HepG2 (cell line): Measurements from ENCODE around the gene SLC16A3. TPM values are rescaled to one million over a fixed set of nuclear protein-coding genes. Genes with fewer than 3 reads are reported as not detected.
A peak's percentile ranks its signal among the peaks of the same experiment; 100 is the strongest.

Source experiments
- ATAC-seq: fragments of 200-7000 bp; cut with Tn5 transposase; 3 replicates; pipeline ENCODE4 v1.9.1; 2020; ENCODE audit warnings: mild to moderate bottlenecking, moderate library complexity
- BruUV-seq: library from RNA; stranded (reverse); fragments of 400-500 nt; replicated peaks from 2 replicates; lab custom pipeline; 2021; lab: Mats Ljungman, UMichigan
- CTCF ChIA-PET: fragments of 300-600 bp; formaldehyde crosslinking; extraction: SDS; loops from one replicate; lab custom pipeline; 2021; ENCODE audit warnings: low total read pairs, inconsistent platforms, low intra/inter-chr PET ratio; lab: Yijun Ruan, JAX
- POLR2A ChIA-PET: fragments of 350-600 bp; sonication (Branson Sonifier 250); formaldehyde crosslinking; loops from one replicate; lab custom pipeline; 2020; ENCODE audit warnings: antibody characterized with exemption, inconsistent platforms; lab: Yijun Ruan, JAX
- DNase-seq: peaks from one replicate; pipeline ENCODE4 v3.0.0-alpha.2; 2015; ENCODE audit warnings: low spot score
- FAIRE-seq: peaks from 3 replicates; lab custom pipeline; 2011; peaks lifted over from hg19 to GRCh38; lab: Jason Lieb, UNC
- H2AFZ ChIP-seq: one replicate; pipeline ENCODE4 v1.6.1; 2011; ENCODE audit warnings: low read length, inconsistent platforms
- H3K27ac ChIP-seq: fragments of 300-600 bp; 3 replicates; pipeline ENCODE4 v1.8.0; 2011; ENCODE audit warnings: mixed run types, mild to moderate bottlenecking, mixed read lengths, low read length, inconsistent platforms; ENCODE audit not compliant: insufficient read depth; ENCODE audit errors: extremely low read length
- H3K27me3 ChIP-seq, 2 experiments: fragments of 200-600 bp in 1 of 2; 2 replicates in 1 of 2; 3 replicates in 1 of 2; pipeline versions ENCODE4 v1.6.0 to v1.8.0; 2011; ENCODE audit warnings: low read length in 2 of 2, mild to moderate bottlenecking in 2 of 2, moderate library complexity in 2 of 2, inconsistent platforms in 1 of 2; ENCODE audit not compliant: insufficient read depth in 2 of 2, control insufficient read depth in 1 of 2
- H3K36me3 ChIP-seq, 2 experiments: fragments of 200-600 bp in 1 of 2; replicated peaks in 1 of 2; 2 replicates in 1 of 2; 3 replicates in 1 of 2; pipeline versions ENCODE4 v1.5.1 to v1.8.0; 2011; ENCODE audit warnings: low read length in 2 of 2, inconsistent platforms in 1 of 2; ENCODE audit not compliant: insufficient read depth in 2 of 2, control insufficient read depth in 1 of 2
- H3K4me1 ChIP-seq: 2 replicates; pipeline ENCODE4 v1.5.1; 2012; ENCODE audit warnings: low read length, inconsistent platforms; ENCODE audit not compliant: insufficient read depth
- H3K4me2 ChIP-seq: 2 replicates; pipeline ENCODE4 v1.6.0; 2011; ENCODE audit warnings: low read depth, low read length, inconsistent platforms
- H3K4me3 ChIP-seq, 3 experiments: fragments of 200-600 bp in 1 of 3; sonication (generic), shearing (Covaris generic) in 1 of 3; replicated peaks in 1 of 3; 2 replicates each; pipeline ENCODE4 v1.5.1; 2011 to 2016; ENCODE audit warnings: low read length in 3 of 3, inconsistent platforms in 2 of 3, low read depth in 2 of 3, mild to moderate bottlenecking in 2 of 3, control low read depth in 1 of 3, mixed read lengths in 1 of 3; ENCODE audit not compliant: insufficient read depth in 1 of 3
- H3K79me2 ChIP-seq: one replicate; pipeline ENCODE4 v1.6.1; 2011; ENCODE audit warnings: low read length, inconsistent platforms; ENCODE audit not compliant: insufficient read depth
- H3K9ac ChIP-seq: 2 replicates; pipeline ENCODE4 v1.6.0; 2011; ENCODE audit warnings: mild to moderate bottlenecking, low read depth, low read length, inconsistent platforms; ENCODE audit not compliant: insufficient read depth
- H3K9me3 ChIP-seq: 2 replicates; pipeline ENCODE4 v1.5.1; 2012; ENCODE audit warnings: mild to moderate bottlenecking, low read length
- H4K20me1 ChIP-seq: 2 replicates; pipeline ENCODE4 v1.6.0; 2011; ENCODE audit warnings: inconsistent platforms, mild to moderate bottlenecking, low read length, moderate library complexity; ENCODE audit not compliant: insufficient read depth
- DMAP1 ChIP-seq: IDR thresholded peaks from 2 replicates; pipeline ENCODE4 v1.6.1; 2016
- FIP1L1 ChIP-seq: fragments of 200-400 bp; formaldehyde crosslinking; IDR thresholded peaks from 2 replicates; pipeline ENCODE4 v1.6.1; 2018; ENCODE audit warnings: low read depth, mild to moderate bottlenecking, low read length, moderate library complexity, borderline replicate concordance; ENCODE audit not compliant: insufficient read depth
- HNRNPLL ChIP-seq: fragments of 200-400 bp; formaldehyde crosslinking; IDR thresholded peaks from 2 replicates; pipeline ENCODE4 v1.6.1; 2017; ENCODE audit warnings: mild to moderate bottlenecking, low read depth, low read length; ENCODE audit not compliant: poor library complexity, severe bottlenecking
- HOXD1 ChIP-seq: sonication (generic); formaldehyde crosslinking; IDR thresholded peaks from 2 replicates; pipeline ENCODE4 v1.5.0; 2020; ENCODE audit warnings: missing genetic modification reagents
- KMT2B ChIP-seq: IDR thresholded peaks from 2 replicates; pipeline ENCODE4 v1.6.1; 2016; ENCODE audit warnings: missing genetic modification reagents, missing compliant biosample characterization
- MEIS2 ChIP-seq: sonication (generic); formaldehyde crosslinking; IDR thresholded peaks from 2 replicates; pipeline ENCODE4 v1.9.0; 2021; ENCODE audit warnings: mild to moderate bottlenecking, missing genetic modification reagents
- RXRB ChIP-seq: IDR thresholded peaks from 2 replicates; pipeline ENCODE4 v1.6.1; 2016; ENCODE audit warnings: borderline replicate concordance, missing genetic modification reagents, missing compliant biosample characterization
- ZNF451 ChIP-seq: sonication (generic); formaldehyde crosslinking; IDR thresholded peaks from 2 replicates; pipeline ENCODE4 v1.5.0; 2020; ENCODE audit warnings: mild to moderate bottlenecking, missing genetic modification reagents
- ZNF768 ChIP-seq: sonication (generic); formaldehyde crosslinking; IDR thresholded peaks from 2 replicates; pipeline ENCODE4 v1.4.0; 2020; ENCODE audit warnings: missing genetic modification reagents
- ZNF891 ChIP-seq: sonication (generic); formaldehyde crosslinking; IDR thresholded peaks from 2 replicates; pipeline ENCODE4 v1.5.0; 2020; ENCODE audit warnings: mild to moderate bottlenecking, missing genetic modification reagents
- ZSCAN25 ChIP-seq: sonication (generic); formaldehyde crosslinking; IDR thresholded peaks from 2 replicates; pipeline ENCODE4 v1.8.0; 2022; ENCODE audit warnings: mild to moderate bottlenecking, missing genetic modification reagents
- WGBS: methylation state at CpG from one replicate; pipeline ENCODE4 v1.1.6; 2017; ENCODE audit warnings: low lambda C conversion rate; 5-methylcytosine and 5-hydroxymethylcytosine counted together
- in situ Hi-C: cut with HindIII; loops from 2 replicates; pipeline ENCODE4 v1.10.0; 2017; ENCODE audit warnings: low pct_unique_long_range_greater_than_20kb; ENCODE audit not compliant: extremely low pct_ligation_motif_present
- intact Hi-C: fragments of 100-400 bp; cut with micrococcal nuclease; formaldehyde crosslinking; loops from one replicate; pipeline ENCODE4 v1.10.0; 2022; ENCODE audit not compliant: unreplicated experiment
- polyA plus RNA-seq, 8 experiments: library from polyadenylated mRNA; depleted of rRNA in 3 of 8; stranded (reverse) in 7 of 8; unstranded in 1 of 8; fragments of >200 nt; fragmentation: Illumina TruSeq in 4 of 8; extraction: Trizol in 4 of 8; gene quantifications; 2 replicates each; pipeline versions ENCODE4 v1.2.1 to v1.2.3, GENCODE V29; 2011 to 2016; ENCODE audit warnings: low read depth in 4 of 8, missing spikeins in 1 of 8, mixed read lengths in 1 of 8; ENCODE audit not compliant: insufficient read depth in 1 of 8
- total RNA-seq, 5 experiments: library from RNA; depleted of rRNA; stranded (reverse); fragments of >200 nt; fragmentation: Illumina TruSeq; extraction: Trizol; gene quantifications; 2 replicates each; pipeline ENCODE4 v1.2.3, GENCODE V29; 2016; ENCODE audit warnings: low read depth in 1 of 5
- TF ChIP-seq, protein P1 (sequence below): sonication (generic); formaldehyde crosslinking; IDR thresholded peaks from 2 replicates; pipeline ENCODE4 v1.9.0; 2022; ENCODE audit warnings: low read depth, missing genetic modification reagents
- TF ChIP-seq, protein P2 (sequence below): sonication (generic); formaldehyde crosslinking; IDR thresholded peaks from 2 replicates; pipeline ENCODE4 v1.4.0; 2020; ENCODE audit warnings: missing genetic modification reagents, borderline replicate concordance
- TF ChIP-seq, protein P3 (sequence below): sonication (generic); formaldehyde crosslinking; IDR thresholded peaks from 2 replicates; pipeline ENCODE4 v1.5.1; 2020; ENCODE audit warnings: missing genetic modification reagents, mild to moderate bottlenecking, borderline replicate concordance
- TF ChIP-seq, protein P4 (sequence below): IDR thresholded peaks from 2 replicates; pipeline ENCODE4 v1.6.1; 2016

Gene SLC16A3
- total and polyA plus RNA-seq, 2 of the 13 experiments (the other 11 are each of a cell fraction or from before 2014, with no cell fraction given), result 242 to 349 TPM

DNA sequence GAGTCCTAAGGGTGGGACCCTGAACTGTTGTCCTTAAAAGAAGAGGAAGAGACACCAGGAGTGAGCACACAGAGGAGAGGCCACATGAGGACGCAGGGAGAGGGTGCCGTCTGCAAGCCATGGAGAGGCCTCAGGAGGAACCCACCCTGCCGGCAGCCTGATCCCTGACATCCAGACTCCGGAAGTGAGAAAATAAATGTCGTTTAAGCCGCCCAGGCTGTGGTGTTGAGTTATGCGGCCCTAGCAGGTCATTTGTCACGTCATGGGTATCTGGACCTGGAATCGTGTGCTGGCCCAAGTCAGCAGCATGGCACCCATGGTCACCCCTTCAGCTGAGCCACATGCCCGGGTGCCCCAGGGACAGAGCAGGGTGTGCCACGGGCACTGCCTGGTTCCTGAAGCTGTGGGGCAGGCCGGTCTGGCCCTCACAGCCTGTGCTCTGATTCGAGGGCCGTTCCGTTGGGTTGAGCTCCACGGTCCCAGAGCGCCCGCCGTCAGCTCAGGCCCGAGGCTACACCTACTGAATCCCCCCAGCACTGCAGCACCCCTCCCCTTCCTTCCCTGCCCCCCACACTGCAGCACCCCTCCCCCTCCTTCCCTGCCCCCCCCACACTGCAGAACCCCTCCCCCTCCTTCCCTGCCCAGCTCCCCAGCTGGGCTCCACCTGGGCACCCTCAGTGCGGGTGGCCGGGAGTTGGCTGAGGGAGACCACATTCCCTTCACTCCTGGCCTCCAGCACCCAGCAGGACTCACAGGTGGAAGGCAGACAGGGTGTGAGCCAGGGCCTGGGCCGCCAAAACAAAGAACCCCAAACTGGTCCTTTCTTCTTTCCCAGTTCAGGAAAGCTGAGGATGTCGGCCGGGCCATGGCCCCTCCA lies 13.5 kb upstream of the SLC16A3 start:
- Histone ChIP-seq H3K9me3 (no peaks in the 10 kb centered on the region), H3K4me1 (peaks cover 81% of the 10 kb centered on the region), H3K36me3 (no peaks in the 10 kb centered on the region), H3K79me2 (peaks cover 6% of the 10 kb centered on the region), H3K27me3 (no peaks in the 10 kb centered on the region), H2AFZ (no peak overlapping the region), H3K4me2 (peak overlapping the region; percentile 34), H3K9ac (no peak overlapping the region), H3K27ac (peak overlapping the region; percentile 27), H4K20me1 (no peaks in the 10 kb centered on the region), H3K4me3 (peak overlapping the region in 1 of 3 experiments; percentile 70; a peak in 1 of 6 replicates)
- POLR2A ChIA-PET, result interaction anchor here (0.6 to 11.8 kb wide), 6 partner anchors 9 to 353 kb away, joined by 3 to 117 read pairs (median 18); partner anchors contain the start of gene SLC16A3
- WGBS, result 57% methylated on average over 17 of the region's 25 CpGs
- intact Hi-C loops, result no loop called here
- BruUV-seq, result no TSS peak
- FAIRE-seq, result no peak
- in situ Hi-C loops, result no loop called here
- ATAC-seq, result no peak
- CTCF ChIA-PET, result interaction anchor here (1.0 kb wide), 1 partner anchor 9 kb away, joined by 3 read pairs; no protein-coding TSS in a partner anchor
- DNase-seq, result peak; percentile 35
- no peak for TF ChIP-seq ZSCAN25
- no peak for TF ChIP-seq FIP1L1
- 0 out of 2 replicates have a peak, but pooled peaks have one; percentile 31 for TF ChIP-seq ZNF768 (CRISPR knock-in tag)
- TF ChIP-seq RXRB, result peak; percentile 47
- TF ChIP-seq, protein P1, sequence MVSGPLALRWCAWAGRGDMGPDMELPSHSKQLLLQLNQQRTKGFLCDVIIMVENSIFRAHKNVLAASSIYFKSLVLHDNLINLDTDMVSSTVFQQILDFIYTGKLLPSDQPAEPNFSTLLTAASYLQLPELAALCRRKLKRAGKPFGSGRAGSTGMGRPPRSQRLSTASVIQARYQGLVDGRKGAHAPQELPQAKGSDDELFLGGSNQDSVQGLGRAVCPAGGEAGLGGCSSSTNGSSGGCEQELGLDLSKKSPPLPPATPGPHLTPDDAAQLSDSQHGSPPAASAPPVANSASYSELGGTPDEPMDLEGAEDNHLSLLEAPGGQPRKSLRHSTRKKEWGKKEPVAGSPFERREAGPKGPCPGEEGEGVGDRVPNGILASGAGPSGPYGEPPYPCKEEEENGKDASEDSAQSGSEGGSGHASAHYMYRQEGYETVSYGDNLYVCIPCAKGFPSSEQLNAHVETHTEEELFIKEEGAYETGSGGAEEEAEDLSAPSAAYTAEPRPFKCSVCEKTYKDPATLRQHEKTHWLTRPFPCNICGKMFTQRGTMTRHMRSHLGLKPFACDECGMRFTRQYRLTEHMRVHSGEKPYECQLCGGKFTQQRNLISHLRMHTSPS (CRISPR knock-in tag), result 0 out of 2 replicates have a peak, but pooled peaks have one; percentile 42
- no peak for TF ChIP-seq HOXD1 (CRISPR knock-in tag)
- no peak for TF ChIP-seq DMAP1 (CRISPR knock-in tag)
- TF ChIP-seq MEIS2, result no peak
- TF ChIP-seq, protein P2, sequence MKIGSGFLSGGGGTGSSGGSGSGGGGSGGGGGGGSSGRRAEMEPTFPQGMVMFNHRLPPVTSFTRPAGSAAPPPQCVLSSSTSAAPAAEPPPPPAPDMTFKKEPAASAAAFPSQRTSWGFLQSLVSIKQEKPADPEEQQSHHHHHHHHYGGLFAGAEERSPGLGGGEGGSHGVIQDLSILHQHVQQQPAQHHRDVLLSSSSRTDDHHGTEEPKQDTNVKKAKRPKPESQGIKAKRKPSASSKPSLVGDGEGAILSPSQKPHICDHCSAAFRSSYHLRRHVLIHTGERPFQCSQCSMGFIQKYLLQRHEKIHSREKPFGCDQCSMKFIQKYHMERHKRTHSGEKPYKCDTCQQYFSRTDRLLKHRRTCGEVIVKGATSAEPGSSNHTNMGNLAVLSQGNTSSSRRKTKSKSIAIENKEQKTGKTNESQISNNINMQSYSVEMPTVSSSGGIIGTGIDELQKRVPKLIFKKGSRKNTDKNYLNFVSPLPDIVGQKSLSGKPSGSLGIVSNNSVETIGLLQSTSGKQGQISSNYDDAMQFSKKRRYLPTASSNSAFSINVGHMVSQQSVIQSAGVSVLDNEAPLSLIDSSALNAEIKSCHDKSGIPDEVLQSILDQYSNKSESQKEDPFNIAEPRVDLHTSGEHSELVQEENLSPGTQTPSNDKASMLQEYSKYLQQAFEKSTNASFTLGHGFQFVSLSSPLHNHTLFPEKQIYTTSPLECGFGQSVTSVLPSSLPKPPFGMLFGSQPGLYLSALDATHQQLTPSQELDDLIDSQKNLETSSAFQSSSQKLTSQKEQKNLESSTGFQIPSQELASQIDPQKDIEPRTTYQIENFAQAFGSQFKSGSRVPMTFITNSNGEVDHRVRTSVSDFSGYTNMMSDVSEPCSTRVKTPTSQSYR, result 0 out of 2 replicates have a peak, but pooled peaks have one; percentile 17
- no peak for TF ChIP-seq ZNF451 (CRISPR knock-in tag)
- TF ChIP-seq, protein P3, sequence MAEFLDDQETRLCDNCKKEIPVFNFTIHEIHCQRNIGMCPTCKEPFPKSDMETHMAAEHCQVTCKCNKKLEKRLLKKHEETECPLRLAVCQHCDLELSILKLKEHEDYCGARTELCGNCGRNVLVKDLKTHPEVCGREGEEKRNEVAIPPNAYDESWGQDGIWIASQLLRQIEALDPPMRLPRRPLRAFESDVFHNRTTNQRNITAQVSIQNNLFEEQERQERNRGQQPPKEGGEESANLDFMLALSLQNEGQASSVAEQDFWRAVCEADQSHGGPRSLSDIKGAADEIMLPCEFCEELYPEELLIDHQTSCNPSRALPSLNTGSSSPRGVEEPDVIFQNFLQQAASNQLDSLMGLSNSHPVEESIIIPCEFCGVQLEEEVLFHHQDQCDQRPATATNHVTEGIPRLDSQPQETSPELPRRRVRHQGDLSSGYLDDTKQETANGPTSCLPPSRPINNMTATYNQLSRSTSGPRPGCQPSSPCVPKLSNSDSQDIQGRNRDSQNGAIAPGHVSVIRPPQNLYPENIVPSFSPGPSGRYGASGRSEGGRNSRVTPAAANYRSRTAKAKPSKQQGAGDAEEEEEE, result no peak
- TF ChIP-seq, protein P4, sequence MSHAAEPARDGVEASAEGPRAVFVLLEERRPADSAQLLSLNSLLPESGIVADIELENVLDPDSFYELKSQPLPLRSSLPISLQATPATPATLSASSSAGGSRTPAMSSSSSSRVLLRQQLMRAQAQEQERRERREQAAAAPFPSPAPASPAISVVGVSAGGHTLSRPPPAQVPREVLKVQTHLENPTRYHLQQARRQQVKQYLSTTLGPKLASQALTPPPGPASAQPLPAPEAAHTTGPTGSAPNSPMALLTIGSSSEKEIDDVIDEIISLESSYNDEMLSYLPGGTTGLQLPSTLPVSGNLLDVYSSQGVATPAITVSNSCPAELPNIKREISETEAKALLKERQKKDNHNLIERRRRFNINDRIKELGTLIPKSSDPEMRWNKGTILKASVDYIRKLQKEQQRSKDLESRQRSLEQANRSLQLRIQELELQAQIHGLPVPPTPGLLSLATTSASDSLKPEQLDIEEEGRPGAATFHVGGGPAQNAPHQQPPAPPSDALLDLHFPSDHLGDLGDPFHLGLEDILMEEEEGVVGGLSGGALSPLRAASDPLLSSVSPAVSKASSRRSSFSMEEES (CRISPR knock-in tag), result no peak
- TF ChIP-seq ZNF891 (CRISPR knock-in tag), result peak; percentile 24; the same call in 1 of the 2 replicates
- peak; percentile 7 for TF ChIP-seq HNRNPLL
- TF ChIP-seq KMT2B (CRISPR knock-in tag), result 0 out of 2 replicates have a peak, but pooled peaks have one; percentile 14
